Mammary epithelial cell (primary cell): Measurements from ENCODE around the gene APEH.

Experiments used
- EZH2 ChIP-seq: IDR thresholded peaks from 2 replicates; pipeline ENCODE4 v1.6.1; 2012; ENCODE audit warnings: low read length, inconsistent platforms, borderline replicate concordance
- TF ChIP-seq, protein P1 (sequence below), 2 donors: IDR thresholded peaks in 1 of 2; conservative IDR thresholded peaks in 1 of 2; 2 replicates each; pipeline ENCODE4 v1.5.1; 2011 to 2012; ENCODE audit warnings: inconsistent platforms in 2 of 2, low read length in 2 of 2, mild to moderate bottlenecking in 2 of 2, control low read depth in 1 of 2, low read depth in 1 of 2; ENCODE audit not compliant: insufficient read depth in 1 of 2; ENCODE audit errors: extremely low read depth in 1 of 2

DNA sequence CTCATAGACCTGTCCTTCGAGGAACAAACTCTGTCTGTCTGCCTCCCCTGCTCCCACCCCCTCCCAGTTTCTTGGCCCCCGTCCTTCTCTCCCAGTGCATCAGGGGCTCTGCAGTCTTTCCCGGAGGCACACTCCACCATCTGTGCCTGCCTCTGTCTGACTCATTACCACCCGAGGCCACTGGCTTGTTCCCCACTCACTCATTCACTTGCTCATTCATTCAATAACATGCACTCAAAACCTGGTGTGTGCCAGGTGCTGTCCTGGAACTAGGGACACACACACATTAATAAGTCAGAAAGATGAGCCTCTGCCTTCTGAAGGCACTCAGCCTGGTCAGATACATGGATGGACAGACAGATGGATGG lies 32.9 kb downstream of the APEH start:
- TF ChIP-seq, protein P1, sequence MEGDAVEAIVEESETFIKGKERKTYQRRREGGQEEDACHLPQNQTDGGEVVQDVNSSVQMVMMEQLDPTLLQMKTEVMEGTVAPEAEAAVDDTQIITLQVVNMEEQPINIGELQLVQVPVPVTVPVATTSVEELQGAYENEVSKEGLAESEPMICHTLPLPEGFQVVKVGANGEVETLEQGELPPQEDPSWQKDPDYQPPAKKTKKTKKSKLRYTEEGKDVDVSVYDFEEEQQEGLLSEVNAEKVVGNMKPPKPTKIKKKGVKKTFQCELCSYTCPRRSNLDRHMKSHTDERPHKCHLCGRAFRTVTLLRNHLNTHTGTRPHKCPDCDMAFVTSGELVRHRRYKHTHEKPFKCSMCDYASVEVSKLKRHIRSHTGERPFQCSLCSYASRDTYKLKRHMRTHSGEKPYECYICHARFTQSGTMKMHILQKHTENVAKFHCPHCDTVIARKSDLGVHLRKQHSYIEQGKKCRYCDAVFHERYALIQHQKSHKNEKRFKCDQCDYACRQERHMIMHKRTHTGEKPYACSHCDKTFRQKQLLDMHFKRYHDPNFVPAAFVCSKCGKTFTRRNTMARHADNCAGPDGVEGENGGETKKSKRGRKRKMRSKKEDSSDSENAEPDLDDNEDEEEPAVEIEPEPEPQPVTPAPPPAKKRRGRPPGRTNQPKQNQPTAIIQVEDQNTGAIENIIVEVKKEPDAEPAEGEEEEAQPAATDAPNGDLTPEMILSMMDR (conservative IDR thresholded peaks at IDR 0.05 in 1 of 2, IDR thresholded peaks at IDR 0.05 in 1 of 2; ENCODE audit: extremely low read depth in 1 of 2, insufficient read depth in 1 of 2, low read depth in 1 of 2, low read length in 2 of 2) = no peak
- no peak for TF ChIP-seq EZH2
